GM06990 (cell line): ENCODE measurements around the gene MFSD12.

Experiments used
- DNase-seq: peaks from one replicate; pipeline ENCODE4 v3.0.0-alpha.2; 2011; ENCODE audit not compliant: insufficient read length; ENCODE audit errors: extremely low read depth
- H3K27me3 ChIP-seq: replicated peaks from 2 replicates; pipeline ENCODE4 v1.6.0; 2011; ENCODE audit warnings: low read length; ENCODE audit not compliant: control insufficient read depth, insufficient read depth
- H3K36me3 ChIP-seq: 2 replicates; pipeline ENCODE4 v1.5.1; 2011; ENCODE audit warnings: low read length; ENCODE audit not compliant: control insufficient read depth, insufficient read depth
- H3K4me3 ChIP-seq: replicated peaks from 2 replicates; pipeline ENCODE4 v1.5.1; 2011; ENCODE audit warnings: low read depth, mild to moderate bottlenecking, control low read depth, low read length
- TF ChIP-seq, protein P1 (sequence below): IDR thresholded peaks from 2 replicates; pipeline ENCODE4 v1.5.1; 2011; ENCODE audit warnings: low read length, control low read depth, mild to moderate bottlenecking, inconsistent platforms; ENCODE audit not compliant: insufficient read depth, poor library complexity, severe bottlenecking

Gene MFSD12

DNA sequence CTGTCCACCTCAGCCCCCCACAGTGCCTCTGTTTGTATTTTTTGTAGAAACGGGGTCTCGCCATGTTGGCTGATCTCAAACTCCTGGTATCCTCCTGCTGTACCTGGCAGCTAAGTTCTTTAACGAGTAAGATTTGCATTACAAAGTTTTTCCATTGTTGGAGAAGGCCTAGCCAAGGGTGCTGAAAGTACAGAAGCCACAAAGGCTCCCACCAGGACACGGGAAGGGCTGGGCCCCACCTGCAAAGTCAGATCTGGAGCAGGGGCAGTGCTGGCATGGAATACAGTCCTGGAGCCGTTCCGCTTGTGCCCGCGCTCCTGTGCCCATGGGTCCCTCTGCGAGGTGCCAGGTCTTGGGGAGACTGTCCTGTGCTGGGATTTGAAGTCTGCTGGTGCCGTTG is 39.1 kb downstream of the MFSD12 start:
- DNase-seq: no peak
- TF ChIP-seq, protein P1, sequence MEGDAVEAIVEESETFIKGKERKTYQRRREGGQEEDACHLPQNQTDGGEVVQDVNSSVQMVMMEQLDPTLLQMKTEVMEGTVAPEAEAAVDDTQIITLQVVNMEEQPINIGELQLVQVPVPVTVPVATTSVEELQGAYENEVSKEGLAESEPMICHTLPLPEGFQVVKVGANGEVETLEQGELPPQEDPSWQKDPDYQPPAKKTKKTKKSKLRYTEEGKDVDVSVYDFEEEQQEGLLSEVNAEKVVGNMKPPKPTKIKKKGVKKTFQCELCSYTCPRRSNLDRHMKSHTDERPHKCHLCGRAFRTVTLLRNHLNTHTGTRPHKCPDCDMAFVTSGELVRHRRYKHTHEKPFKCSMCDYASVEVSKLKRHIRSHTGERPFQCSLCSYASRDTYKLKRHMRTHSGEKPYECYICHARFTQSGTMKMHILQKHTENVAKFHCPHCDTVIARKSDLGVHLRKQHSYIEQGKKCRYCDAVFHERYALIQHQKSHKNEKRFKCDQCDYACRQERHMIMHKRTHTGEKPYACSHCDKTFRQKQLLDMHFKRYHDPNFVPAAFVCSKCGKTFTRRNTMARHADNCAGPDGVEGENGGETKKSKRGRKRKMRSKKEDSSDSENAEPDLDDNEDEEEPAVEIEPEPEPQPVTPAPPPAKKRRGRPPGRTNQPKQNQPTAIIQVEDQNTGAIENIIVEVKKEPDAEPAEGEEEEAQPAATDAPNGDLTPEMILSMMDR: no peak
- no peak overlapping the region for H3K4me3 ChIP-seq
- H3K27me3 ChIP-seq: no peaks in the 10 kb centered on the region
- H3K36me3 ChIP-seq: peaks cover 2% of the 10 kb centered on the region

DNA sequence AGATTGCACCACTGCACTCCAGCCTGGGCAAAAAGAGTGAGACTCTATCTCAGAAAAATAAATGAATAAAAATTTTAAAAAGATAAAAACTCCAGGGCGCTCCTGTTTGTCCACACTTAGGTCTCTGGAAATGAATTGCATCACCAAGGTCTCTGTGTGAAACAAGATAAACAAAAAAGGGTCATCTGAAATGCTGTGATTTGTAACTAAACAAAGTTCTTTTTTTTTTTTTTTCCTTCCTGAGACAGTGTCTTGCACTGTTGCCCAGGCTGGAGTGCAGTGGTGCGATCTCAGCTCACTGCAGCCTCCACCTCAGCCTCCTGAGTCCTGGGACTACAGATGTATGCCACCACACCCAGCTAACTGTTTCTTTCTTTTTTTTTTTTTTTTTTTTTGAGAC is 39.7 kb downstream of the MFSD12 start:
- Histone ChIP-seq H3K4me3 (no peak overlapping the region), H3K36me3 (peaks cover 2% of the 10 kb centered on the region)

DNA sequence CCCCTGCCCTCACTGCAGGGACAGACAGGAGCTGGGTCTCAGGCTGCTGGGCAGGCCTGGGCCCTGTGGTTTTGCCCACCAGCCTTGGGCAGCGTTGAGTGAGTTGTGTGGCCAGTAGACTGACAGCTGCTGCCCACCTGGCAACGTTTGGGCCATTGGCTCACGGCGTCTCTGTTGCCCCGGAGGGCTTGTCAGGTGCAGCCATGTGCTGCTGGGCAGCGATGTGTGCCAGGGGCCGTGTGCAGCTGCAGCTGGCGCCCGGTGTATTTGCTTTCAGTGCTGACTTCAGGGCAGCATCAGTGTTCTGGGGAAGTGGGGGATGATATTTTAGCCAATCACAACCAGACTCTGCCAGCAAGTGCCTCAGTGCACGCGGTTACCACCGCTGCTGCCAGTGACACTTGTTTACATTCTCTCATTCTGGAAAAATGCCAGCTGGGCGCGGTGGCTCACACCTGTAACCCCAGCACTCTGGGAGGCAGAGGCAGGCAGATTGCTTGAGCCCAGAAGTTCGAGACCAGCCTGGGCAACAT is 40.6 kb downstream of the MFSD12 start:
- peaks cover 2% of the 10 kb centered on the region for H3K36me3 ChIP-seq
- no peaks in the 10 kb centered on the region for H3K27me3 ChIP-seq
- peak; percentile 56 for DNase-seq
- no peak overlapping the region for H3K4me3 ChIP-seq
- TF ChIP-seq, protein P1: no peak

More for the DNA sequence above, 39.7 kb downstream of the MFSD12 start:
- H3K27me3 ChIP-seq: no peaks in the 10 kb centered on the region
- no peak for DNase-seq
- TF ChIP-seq, protein P1: no peak

DNA sequence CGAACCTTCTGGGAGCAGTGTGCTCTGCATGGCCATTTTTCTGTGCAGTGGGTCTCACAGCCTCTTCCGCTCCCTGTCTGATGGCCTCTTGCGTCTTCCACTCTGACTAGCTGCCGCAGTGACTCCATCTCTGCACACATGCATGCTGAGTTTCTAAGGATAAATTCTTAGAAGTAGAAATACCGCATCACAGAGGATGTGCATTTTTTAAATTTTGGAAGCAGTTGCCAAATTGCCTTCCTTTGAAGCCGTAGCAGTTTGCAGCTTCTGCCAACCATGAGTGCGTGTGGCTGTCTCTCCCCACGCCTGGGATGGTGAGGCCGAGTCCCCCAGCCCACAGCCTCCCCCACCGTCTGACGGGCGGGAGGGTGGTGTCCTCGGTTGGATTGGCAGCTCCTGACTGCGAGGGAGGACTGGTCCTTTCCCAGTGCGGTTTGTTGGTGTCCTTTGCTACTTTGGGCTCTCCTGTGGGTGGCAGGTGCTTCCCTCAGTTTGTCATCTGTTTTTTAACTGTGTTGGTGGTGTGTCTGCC is 41.4 kb downstream of the MFSD12 start:
- Histone ChIP-seq H3K4me3 (no peak overlapping the region), H3K36me3 (peaks cover 2% of the 10 kb centered on the region), H3K27me3 (no peaks in the 10 kb centered on the region)
- TF ChIP-seq, protein P1: no peak
- no peak for DNase-seq

DNA sequence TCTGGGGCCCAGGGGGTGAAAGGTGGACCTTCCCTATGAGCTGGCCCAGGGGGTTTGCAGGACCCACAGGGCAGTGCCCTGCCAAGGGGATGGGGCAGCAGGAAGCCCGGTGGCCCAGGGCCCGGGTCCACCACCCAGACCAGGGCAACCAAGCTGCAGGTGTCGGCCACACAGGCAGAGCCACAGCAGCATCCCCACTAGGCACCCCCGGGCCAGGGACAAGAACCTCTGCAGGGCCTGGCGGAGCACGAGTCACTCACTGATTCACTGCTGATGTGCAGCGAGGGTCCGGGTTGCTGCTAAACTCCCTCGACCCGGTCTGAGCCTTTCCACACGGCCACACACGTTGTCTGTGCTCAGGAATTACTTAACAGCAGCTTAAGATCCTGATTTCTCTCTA is 42.5 kb downstream of the MFSD12 start:
- H3K27me3 ChIP-seq: no peaks in the 10 kb centered on the region
- DNase-seq: no peak
- no peak overlapping the region for H3K4me3 ChIP-seq
- TF ChIP-seq, protein P1: no peak
- peaks cover 2% of the 10 kb centered on the region for H3K36me3 ChIP-seq
